ENCODE results near the gene TRIM32.

Gene TRIM32

DNA sequence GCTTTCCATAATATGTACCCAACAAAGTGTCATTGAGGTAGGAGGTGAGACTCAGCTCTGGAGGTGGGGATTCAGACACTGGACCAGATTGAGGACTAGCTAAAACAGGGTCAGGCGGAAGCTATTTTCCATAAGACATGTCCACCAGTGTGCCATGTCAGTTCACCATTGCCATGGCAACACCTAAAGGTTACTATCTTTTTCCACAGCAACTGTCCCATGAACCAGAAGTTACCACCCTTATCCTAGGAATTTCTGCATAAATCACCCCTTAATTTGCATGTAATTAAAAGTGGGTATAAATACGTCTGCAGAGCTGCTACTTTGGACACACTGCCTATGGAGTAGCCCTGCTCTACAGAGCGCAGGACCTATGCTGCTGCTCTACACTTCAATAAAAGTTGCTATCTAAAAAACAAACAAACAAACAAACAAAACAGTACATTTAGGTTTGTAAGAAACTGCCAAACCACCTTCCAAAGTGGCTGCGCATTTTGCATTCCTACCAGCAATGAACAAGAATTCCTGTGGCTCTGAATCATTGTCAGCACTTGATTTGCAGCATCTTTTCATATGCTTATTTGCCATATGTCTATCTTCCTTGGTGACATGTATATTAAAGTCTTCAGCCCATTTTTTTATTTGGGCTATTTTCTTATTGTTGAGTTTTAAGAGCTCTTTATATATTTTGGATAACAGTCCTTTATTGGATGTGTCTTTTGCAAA is 18.0 kb upstream of the TRIM32 start:
- Histone ChIP-seq H3K4me2 (ENCODE audit: low read length) (no peak overlapping the region), H3K9ac (ENCODE audit: low read length) (no peak overlapping the region), H3K27ac (ENCODE audit: low read depth, low read length, poor library complexity, severe bottlenecking) (no peak overlapping the region), H3K4me3 (ENCODE audit: low read depth, low read length, poor library complexity, severe bottlenecking) (no peak overlapping the region), H3F3A (ENCODE audit: insufficient read depth, low read length) (no peaks in the 10 kb centered on the region), H3K79me2 (ENCODE audit: insufficient read depth, low read length) (no peaks in the 10 kb centered on the region), H3K27me3 (ENCODE audit: insufficient read depth, low read length) (no peaks in the 10 kb centered on the region), H4K20me1 (ENCODE audit: insufficient read depth, low read length) (no peaks in the 10 kb centered on the region), H3K4me1 (ENCODE audit: insufficient read depth, low read length, severe bottlenecking) (no peaks in the 10 kb centered on the region), H3K9me2 (ENCODE audit: low read depth, low read length) (no peaks in the 10 kb centered on the region), H3K36me3 (ENCODE audit: insufficient read depth, low read length) (no peaks in the 10 kb centered on the region), H3K9me3 (ENCODE audit: low read length) (peaks cover 13% of the 10 kb centered on the region), H2AFZ (ENCODE audit: low read length) (no peak overlapping the region)
- TF ChIP-seq, protein P1, sequence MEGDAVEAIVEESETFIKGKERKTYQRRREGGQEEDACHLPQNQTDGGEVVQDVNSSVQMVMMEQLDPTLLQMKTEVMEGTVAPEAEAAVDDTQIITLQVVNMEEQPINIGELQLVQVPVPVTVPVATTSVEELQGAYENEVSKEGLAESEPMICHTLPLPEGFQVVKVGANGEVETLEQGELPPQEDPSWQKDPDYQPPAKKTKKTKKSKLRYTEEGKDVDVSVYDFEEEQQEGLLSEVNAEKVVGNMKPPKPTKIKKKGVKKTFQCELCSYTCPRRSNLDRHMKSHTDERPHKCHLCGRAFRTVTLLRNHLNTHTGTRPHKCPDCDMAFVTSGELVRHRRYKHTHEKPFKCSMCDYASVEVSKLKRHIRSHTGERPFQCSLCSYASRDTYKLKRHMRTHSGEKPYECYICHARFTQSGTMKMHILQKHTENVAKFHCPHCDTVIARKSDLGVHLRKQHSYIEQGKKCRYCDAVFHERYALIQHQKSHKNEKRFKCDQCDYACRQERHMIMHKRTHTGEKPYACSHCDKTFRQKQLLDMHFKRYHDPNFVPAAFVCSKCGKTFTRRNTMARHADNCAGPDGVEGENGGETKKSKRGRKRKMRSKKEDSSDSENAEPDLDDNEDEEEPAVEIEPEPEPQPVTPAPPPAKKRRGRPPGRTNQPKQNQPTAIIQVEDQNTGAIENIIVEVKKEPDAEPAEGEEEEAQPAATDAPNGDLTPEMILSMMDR (IDR thresholded peaks at IDR 0.05; ENCODE audit: low read length), result no peak
- no peak for TF ChIP-seq EZH2 (IDR thresholded peaks at IDR 0.05; ENCODE audit: borderline replicate concordance, low read length)

DNA sequence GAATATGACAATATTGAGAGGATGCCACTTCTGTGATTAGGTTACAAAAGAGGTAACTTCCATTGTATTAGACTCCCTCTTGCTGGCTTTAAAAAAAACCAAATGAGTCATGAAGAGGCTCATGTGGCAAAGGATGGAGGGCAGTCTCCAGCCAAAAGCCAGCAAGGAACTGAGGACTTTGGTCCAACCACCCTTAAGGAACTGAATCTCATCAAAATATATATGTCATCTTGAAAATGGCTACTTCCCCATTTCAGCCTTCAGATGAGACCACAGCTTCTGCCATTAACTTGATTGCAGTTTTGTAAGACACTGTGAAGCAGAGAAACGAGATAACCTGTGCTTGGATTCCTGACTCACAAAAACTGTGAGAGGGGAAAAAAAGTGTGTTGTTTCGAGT is 15.5 kb upstream of the TRIM32 start:
- no peaks in the 10 kb centered on the region for H3K9me2 ChIP-seq (ENCODE audit: low read depth, low read length)
- H3K79me2 ChIP-seq (ENCODE audit: insufficient read depth, low read length), result no peaks in the 10 kb centered on the region
- no peaks in the 10 kb centered on the region for H3F3A ChIP-seq (ENCODE audit: insufficient read depth, low read length)
- TF ChIP-seq, protein P1 (IDR thresholded peaks at IDR 0.05; ENCODE audit: low read length), result no peak
- TF ChIP-seq EZH2 (IDR thresholded peaks at IDR 0.05; ENCODE audit: borderline replicate concordance, low read length), result no peak
- no peaks in the 10 kb centered on the region for H4K20me1 ChIP-seq (ENCODE audit: insufficient read depth, low read length)
- no peaks in the 10 kb centered on the region for H3K27me3 ChIP-seq (ENCODE audit: insufficient read depth, low read length)
- H3K4me2 ChIP-seq (ENCODE audit: low read length), result no peak overlapping the region
- no peaks in the 10 kb centered on the region for H3K4me1 ChIP-seq (ENCODE audit: insufficient read depth, low read length, severe bottlenecking)
- no peak overlapping the region for H3K4me3 ChIP-seq (ENCODE audit: low read depth, low read length, poor library complexity, severe bottlenecking)
- no peaks in the 10 kb centered on the region for H3K36me3 ChIP-seq (ENCODE audit: insufficient read depth, low read length)
- no peak overlapping the region for H2AFZ ChIP-seq (ENCODE audit: low read length)
- H3K9ac ChIP-seq (ENCODE audit: low read length), result no peak overlapping the region
- H3K9me3 ChIP-seq (ENCODE audit: low read length), result peaks cover 13% of the 10 kb centered on the region
- no peak overlapping the region for H3K27ac ChIP-seq (ENCODE audit: low read depth, low read length, poor library complexity, severe bottlenecking)

DNA sequence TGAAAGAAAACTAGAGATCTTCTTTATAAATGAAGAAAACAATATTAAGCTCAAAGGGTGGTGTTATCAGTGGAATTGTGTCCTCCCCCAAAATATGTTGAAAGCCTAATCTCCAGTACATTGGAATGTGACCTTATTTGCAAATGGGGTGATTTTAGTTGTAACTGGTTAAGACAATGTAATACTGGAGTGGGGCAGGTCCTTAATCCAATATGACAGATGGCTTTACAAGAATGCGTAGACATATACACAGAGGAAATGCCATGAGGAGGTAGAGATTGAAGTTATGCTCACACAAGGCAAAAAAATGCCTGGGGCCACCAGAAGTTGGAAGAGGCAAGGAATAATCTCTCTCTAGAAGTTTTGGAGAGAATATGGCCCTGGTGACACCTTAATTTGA is 13.7 kb upstream of the TRIM32 start:
- TF ChIP-seq, protein P1 (IDR thresholded peaks at IDR 0.05; ENCODE audit: low read length), result no peak
- no peak for TF ChIP-seq EZH2 (IDR thresholded peaks at IDR 0.05; ENCODE audit: borderline replicate concordance, low read length)
- H3K9ac ChIP-seq (ENCODE audit: low read length), result no peak overlapping the region
- H3K27ac ChIP-seq (ENCODE audit: low read depth, low read length, poor library complexity, severe bottlenecking), result no peak overlapping the region
- H3K9me3 ChIP-seq (ENCODE audit: low read length), result peaks cover 13% of the 10 kb centered on the region
- H3K36me3 ChIP-seq (ENCODE audit: insufficient read depth, low read length), result no peaks in the 10 kb centered on the region
- H3K4me3 ChIP-seq (ENCODE audit: low read depth, low read length, poor library complexity, severe bottlenecking), result no peak overlapping the region
- no peaks in the 10 kb centered on the region for H3K9me2 ChIP-seq (ENCODE audit: low read depth, low read length)
- H4K20me1 ChIP-seq (ENCODE audit: insufficient read depth, low read length), result no peaks in the 10 kb centered on the region
- no peaks in the 10 kb centered on the region for H3K4me1 ChIP-seq (ENCODE audit: insufficient read depth, low read length, severe bottlenecking)
- no peak overlapping the region for H2AFZ ChIP-seq (ENCODE audit: low read length)
- H3K79me2 ChIP-seq (ENCODE audit: insufficient read depth, low read length), result no peaks in the 10 kb centered on the region
- H3F3A ChIP-seq (ENCODE audit: insufficient read depth, low read length), result no peaks in the 10 kb centered on the region
- H3K4me2 ChIP-seq (ENCODE audit: low read length), result no peak overlapping the region
- no peaks in the 10 kb centered on the region for H3K27me3 ChIP-seq (ENCODE audit: insufficient read depth, low read length)

All from OCI-LY1 (cell line).